ENCODE data around the gene PLCD3. TPM values are rescaled to one million over a fixed set of nuclear protein-coding genes. Genes with fewer than 3 reads are reported as not detected.

The PLCD3 gene
- polyA plus RNA-seq, 1 donor (not counting 4 experiments of a cell fraction or from before 2014, with no cell fraction given): 53.3 TPM

DNA sequence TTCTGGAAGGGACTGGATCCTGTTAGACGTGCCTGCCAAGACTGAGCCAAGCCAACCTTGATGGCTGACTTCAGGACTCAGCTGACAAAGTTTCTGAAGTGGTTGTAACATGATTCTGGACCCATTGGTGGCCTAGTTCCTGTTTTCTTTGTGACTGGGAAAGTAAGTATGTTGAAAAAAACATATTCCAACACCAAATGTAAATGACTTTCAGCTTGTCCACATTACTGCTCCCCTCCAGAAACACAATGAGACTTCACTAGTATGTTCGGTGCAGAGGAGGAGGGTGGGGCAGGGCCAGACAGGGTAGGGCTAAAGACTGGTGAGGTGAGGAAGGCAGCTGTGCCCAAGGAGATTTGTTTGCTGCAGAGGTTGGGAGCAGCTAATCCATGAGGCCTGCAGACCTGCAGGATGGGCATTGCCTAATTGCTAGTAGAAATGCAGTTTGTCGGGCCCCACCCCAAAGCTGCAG lies 44.8 kb downstream of the PLCD3 start:
- FAIRE-seq (no peak), DNase-seq (ENCODE audit: low read depth, low spot score) (no peak)
- dilution Hi-C loops (cut with MboI; ENCODE audit: extremely low pct_ligation_motif_present, low sequenced_read_pairs): no loop called here
- peaks cover 8% of the 10 kb centered on the region for H3K4me1 ChIP-seq (ENCODE audit: control insufficient read depth, extremely low read depth, insufficient read depth, low read length)
- H3K27ac ChIP-seq (ENCODE audit: control insufficient read depth, insufficient read depth, low read length): no peak overlapping the region
- H3K27me3 ChIP-seq (ENCODE audit: control insufficient read depth, extremely low read depth, insufficient read depth, low read length): no peaks in the 10 kb centered on the region
- H4K20me1 ChIP-seq (ENCODE audit: control insufficient read depth, extremely low read depth, insufficient read depth, low read length): no peaks in the 10 kb centered on the region
- no peaks in the 10 kb centered on the region for H3K9me1 ChIP-seq (ENCODE audit: control insufficient read depth, extremely low read depth, insufficient read depth, low read length)
- no peak overlapping the region for H3K9ac ChIP-seq (ENCODE audit: control insufficient read depth, extremely low read depth, insufficient read depth, low read length)
- H3K36me3 ChIP-seq (ENCODE audit: control insufficient read depth in 2 of 2, extremely low read depth in 1 of 2, insufficient read depth in 2 of 2, low read length in 2 of 2): peaks cover 40 to 44% of the 10 kb centered on the region in 2 experiments
- TF ChIP-seq, protein P1, sequence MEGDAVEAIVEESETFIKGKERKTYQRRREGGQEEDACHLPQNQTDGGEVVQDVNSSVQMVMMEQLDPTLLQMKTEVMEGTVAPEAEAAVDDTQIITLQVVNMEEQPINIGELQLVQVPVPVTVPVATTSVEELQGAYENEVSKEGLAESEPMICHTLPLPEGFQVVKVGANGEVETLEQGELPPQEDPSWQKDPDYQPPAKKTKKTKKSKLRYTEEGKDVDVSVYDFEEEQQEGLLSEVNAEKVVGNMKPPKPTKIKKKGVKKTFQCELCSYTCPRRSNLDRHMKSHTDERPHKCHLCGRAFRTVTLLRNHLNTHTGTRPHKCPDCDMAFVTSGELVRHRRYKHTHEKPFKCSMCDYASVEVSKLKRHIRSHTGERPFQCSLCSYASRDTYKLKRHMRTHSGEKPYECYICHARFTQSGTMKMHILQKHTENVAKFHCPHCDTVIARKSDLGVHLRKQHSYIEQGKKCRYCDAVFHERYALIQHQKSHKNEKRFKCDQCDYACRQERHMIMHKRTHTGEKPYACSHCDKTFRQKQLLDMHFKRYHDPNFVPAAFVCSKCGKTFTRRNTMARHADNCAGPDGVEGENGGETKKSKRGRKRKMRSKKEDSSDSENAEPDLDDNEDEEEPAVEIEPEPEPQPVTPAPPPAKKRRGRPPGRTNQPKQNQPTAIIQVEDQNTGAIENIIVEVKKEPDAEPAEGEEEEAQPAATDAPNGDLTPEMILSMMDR (optimal IDR thresholded peaks at IDR 0.05 in 1 of 3, IDR thresholded peaks at IDR 0.05 in 1 of 3, conservative IDR thresholded peaks at IDR 0.05 in 1 of 3; ENCODE audit: extremely low read depth in 1 of 3, insufficient read depth in 2 of 3, low read length in 3 of 3): no peak
- no peak for TF ChIP-seq EZH2 (IDR thresholded peaks at IDR 0.05; ENCODE audit: low read length)
- H3K4me3 ChIP-seq (ENCODE audit: control insufficient read depth in 2 of 3, extremely low read depth in 1 of 3, insufficient read depth in 2 of 3, low read depth in 1 of 3, low read length in 3 of 3): no peak overlapping the region
- H2AFZ ChIP-seq (ENCODE audit: control insufficient read depth, low read length): no peak overlapping the region
- no peak overlapping the region for H3K4me2 ChIP-seq (ENCODE audit: control insufficient read depth, extremely low read depth, insufficient read depth, low read depth, low read length)
- H3K79me2 ChIP-seq (ENCODE audit: control insufficient read depth, insufficient read depth, low read length): peaks cover 4% of the 10 kb centered on the region
- peaks cover 4% of the 10 kb centered on the region for H3K9me3 ChIP-seq (ENCODE audit: control insufficient read depth, low read depth, low read length)

DNA sequence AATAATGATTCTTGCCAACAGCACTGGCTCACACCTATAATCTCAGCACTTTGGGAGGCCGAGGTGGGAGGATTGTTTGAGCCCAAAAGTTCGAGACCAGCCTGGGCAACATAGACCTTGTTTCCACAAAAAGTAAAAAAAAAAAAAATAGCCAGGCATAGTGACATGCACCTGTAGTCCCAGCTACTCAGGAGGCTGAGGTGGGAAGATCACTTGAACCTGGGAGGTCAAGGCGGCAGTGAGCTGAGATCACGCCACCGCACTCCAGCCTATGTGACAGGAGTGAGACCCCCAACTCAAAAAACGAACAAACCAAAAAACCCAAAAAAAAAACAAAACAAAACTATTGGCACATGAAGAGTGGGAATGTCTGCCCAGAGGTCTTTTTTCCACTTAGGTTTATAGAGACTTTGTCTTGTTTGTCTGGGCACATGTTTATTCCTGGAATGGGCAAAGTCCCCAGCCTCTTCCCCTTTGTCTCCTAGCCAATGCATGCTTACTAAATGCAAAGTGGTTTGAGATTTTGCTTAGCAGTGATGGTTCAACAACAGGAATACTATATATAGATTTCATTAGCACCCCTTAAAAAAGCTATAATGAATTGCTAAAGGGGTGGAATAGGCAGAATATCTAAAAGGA lies 45.3 kb downstream of the PLCD3 start:
- TF ChIP-seq, protein P1 (optimal IDR thresholded peaks at IDR 0.05 in 1 of 3, IDR thresholded peaks at IDR 0.05 in 1 of 3, conservative IDR thresholded peaks at IDR 0.05 in 1 of 3; ENCODE audit: extremely low read depth in 1 of 3, insufficient read depth in 2 of 3, low read length in 3 of 3): no peak
- TF ChIP-seq EZH2 (IDR thresholded peaks at IDR 0.05; ENCODE audit: low read length): no peak
- FAIRE-seq (no peak), DNase-seq (ENCODE audit: low read depth, low spot score) (no peak)
- peaks cover 40 to 47% of the 10 kb centered on the region in 2 experiments for H3K36me3 ChIP-seq (ENCODE audit: control insufficient read depth in 2 of 2, extremely low read depth in 1 of 2, insufficient read depth in 2 of 2, low read length in 2 of 2)
- H3K4me3 ChIP-seq (ENCODE audit: control insufficient read depth in 2 of 3, extremely low read depth in 1 of 3, insufficient read depth in 2 of 3, low read depth in 1 of 3, low read length in 3 of 3): no peak overlapping the region
- peaks cover 4% of the 10 kb centered on the region for H3K79me2 ChIP-seq (ENCODE audit: control insufficient read depth, insufficient read depth, low read length)
- no peaks in the 10 kb centered on the region for H3K9me1 ChIP-seq (ENCODE audit: control insufficient read depth, extremely low read depth, insufficient read depth, low read length)
- no peak overlapping the region for H3K27ac ChIP-seq (ENCODE audit: control insufficient read depth, insufficient read depth, low read length)
- H3K27me3 ChIP-seq (ENCODE audit: control insufficient read depth, extremely low read depth, insufficient read depth, low read length): no peaks in the 10 kb centered on the region
- H3K9me3 ChIP-seq (ENCODE audit: control insufficient read depth, low read depth, low read length): peaks cover 2% of the 10 kb centered on the region
- H3K4me2 ChIP-seq (ENCODE audit: control insufficient read depth, extremely low read depth, insufficient read depth, low read depth, low read length): no peak overlapping the region
- H3K4me1 ChIP-seq (ENCODE audit: control insufficient read depth, extremely low read depth, insufficient read depth, low read length): peaks cover 2% of the 10 kb centered on the region
- no peaks in the 10 kb centered on the region for H4K20me1 ChIP-seq (ENCODE audit: control insufficient read depth, extremely low read depth, insufficient read depth, low read length)
- no peak overlapping the region for H2AFZ ChIP-seq (ENCODE audit: control insufficient read depth, low read length)
- dilution Hi-C loops (cut with MboI; ENCODE audit: extremely low pct_ligation_motif_present, low sequenced_read_pairs): no loop called here
- no peak overlapping the region for H3K9ac ChIP-seq (ENCODE audit: control insufficient read depth, extremely low read depth, insufficient read depth, low read length)
